ENCODE measurements around the gene TTYH2.
"Not testable (repeated sequence)": the region's sequence is repeated elsewhere in the genome, so short reads cannot be mapped to it uniquely, and the experiment has no call there.

The TTYH2 gene

GRCh38 chr17:74239172-74239571, 25.8 kb downstream of the TTYH2 start:
- no peak for DNase-seq (ENCODE audit: low spot score)

DNA sequence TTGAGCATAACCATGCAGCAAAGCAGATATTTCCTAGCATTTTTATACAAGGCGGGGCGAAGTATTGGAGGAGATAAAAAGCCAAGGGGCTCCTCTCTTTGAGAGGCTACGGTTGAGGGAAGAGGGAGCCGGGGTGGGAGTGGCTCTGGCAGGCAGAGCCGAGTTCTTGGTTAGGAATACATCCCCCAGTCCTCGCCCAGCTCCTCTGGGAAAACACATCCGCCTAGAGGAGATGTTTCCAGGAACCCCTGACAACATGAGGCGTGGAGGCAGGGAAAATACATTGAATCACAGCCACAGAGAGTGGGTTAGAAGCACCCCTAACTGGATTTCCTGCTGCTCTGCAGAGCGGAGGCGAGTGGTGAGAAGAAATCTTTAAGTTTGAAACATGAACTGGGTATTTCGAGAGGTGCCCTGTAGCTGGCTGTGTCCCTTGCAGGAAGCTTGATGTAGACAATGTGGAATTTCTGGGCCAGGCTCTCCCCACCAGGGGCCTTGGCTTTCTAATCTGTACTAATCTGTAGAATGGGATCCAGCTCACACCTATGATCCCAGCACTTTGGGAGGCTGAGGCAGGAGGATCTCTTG, 27.3 kb downstream of the TTYH2 start:
- no peak for DNase-seq (ENCODE audit: low spot score)

- DNase-seq (ENCODE audit: low spot score): no peak
Observed at GRCh38 chr17:74241431-74241830, 28.1 kb downstream of the TTYH2 start.

DNA sequence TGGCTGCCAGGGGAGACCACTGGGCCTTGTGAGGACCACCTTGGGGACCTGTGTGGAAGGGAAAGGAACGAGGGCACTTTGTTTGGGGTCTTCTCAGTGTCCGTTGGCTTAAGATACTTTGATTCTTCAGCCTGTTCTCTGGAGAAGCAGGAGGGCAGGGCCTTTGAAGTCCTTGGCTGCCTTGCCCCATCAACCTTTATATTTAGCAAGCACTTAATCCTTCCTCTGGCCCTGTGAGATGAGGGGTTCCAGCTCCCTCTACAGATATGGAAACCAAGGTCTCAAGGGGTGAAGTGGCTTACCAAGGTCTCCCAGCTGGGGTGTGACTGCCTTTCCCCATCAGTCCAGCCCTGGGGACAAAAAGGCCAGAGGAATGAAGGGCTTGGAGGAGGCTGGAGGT, 28.5 kb downstream of the TTYH2 start:
- no peak for DNase-seq (ENCODE audit: low spot score)

DNA sequence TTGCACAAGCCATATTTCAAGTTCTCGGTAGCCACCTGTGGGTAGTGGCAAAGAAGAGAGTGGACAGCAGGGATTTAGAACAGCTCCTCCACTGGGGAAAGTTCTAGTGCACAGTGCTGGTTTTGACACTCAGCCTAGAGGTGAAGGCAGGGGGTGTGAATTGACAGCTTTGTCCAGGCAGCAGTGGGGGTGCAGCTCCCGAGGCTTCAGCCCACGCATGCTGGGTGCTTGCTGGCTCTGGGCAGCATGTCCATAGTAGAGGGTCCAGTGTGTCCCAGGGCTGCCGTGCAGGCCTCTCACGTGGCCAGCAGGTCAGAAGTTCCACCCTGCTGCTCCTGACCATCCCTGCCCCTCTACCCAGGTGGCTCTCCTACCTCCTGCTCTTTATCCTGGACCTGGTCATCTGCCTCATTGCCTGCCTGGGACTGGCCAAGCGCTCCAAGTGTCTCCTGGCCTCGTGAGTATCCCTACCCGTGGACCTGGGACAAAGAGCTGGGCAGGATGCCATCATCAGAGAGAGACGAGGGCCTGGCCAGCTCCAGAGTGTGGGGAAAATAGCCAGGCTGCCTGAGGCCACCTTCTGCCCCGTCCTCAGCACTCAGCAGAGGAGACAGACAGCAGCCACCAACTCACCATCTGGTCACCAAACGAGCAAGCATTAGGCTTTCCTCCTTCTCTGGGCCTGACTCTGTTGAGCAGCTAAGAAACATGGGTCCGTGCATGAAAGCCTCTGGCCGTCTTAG, 29.8 kb downstream of the TTYH2 start:
- no peak for DNase-seq (ENCODE audit: low spot score)

DNA sequence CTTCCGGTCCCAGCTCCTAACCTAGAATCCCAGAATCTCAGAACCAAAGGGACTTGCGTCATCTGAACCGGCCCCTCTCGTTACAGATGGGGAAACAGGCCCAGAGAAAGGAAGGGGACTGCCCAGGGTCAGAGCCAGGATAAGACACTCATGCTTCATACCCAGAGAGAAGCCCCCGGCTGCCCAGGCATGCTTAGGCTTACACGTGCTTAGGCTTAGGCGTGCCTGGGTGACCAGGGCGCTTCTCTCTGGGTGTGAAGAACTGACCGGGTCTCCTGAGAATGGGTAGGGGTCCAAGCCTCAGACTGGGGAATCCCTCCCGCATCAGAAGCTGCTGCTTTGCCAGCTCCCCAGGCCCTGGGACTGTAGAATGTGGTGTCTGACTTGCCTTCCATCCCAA, 30.8 kb downstream of the TTYH2 start:
- no peak for DNase-seq (ENCODE audit: low spot score)

DNA sequence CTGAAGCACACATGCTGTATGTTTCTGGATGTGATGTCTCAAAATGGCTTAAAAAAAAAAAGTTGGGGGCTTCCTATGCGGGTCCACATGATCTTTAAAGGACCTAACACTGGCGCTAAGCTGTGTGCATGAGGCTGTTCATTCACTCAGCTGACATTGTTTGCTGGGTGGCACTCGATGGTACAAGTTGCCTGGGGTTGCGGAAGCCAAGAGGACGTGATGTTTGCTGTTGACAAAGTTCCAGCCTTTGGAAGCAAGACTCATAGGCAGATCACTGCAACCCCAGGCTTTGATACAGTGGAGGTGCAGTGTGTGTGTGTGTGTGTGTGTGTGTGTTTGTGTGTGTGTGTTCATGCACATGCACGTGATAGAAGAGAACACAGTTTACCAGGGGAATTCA, 31.2 kb downstream of the TTYH2 start:
- no peak for DNase-seq (ENCODE audit: low spot score)

- no peak for DNase-seq (ENCODE audit: low spot score)
Observed at GRCh38 chr17:74245145-74245831, 31.9 kb downstream of the TTYH2 start.

- no peak for DNase-seq (ENCODE audit: low spot score)
Observed at GRCh38 chr17:74245871-74246270, 32.5 kb downstream of the TTYH2 start.

DNA sequence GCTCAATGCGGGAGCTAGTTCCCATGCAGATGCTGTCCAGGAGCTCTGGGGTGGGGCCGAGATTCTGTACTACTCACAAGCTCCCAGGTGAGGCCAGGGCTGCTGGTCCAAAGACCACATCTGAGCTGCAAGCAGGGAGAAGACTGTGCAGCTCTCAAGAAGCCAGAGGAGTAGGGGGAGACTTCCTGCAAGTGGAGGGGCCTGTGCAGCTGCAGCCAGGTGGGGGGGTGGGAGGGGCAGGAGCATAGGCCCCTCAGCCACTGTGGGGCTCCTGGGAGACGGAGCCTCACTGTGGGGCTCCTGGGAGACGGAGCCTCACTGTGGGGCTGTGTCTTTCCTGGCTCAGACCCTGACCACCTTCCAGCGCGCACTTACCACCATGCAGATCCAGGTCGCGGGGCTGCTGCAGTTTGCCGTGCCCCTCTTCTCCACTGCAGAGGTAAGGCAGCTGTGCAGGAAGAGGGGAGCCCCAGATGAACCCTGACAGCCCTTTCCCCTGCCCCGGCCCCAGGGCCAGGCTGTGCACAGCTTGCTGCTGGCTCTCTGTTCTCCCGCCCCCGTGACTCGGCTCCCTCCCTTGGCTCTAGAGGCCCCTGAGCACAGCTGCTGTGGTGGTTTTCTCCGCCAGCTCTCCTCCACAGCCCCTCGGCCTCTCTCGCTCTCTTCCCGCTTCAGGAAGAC, 36.4 kb downstream of the TTYH2 start:
- DNase-seq (ENCODE audit: low spot score): no peak

GRCh38 chr17:74250324-74250995, 37.1 kb downstream of the TTYH2 start:
- no peak for DNase-seq (ENCODE audit: low spot score)

DNA sequence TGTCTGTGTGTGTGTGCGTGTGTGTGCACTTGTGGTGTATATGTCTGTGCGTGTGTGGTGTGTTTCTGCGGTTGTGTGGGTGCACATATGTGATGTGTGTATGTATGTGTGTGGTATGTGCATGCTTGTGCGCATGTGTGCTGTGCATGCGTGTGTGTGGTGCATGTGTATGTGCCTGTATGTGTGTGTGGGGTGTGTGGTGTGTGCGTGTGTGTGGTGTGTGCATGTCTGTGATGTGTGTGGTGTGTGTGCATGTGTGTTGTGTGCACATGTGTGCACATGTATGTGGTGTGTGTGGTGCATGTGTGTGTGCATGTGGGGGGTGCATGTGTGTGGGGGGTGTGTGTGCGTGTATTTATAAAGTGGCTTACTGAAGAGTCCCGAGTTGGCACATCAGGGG, 37.7 kb downstream of the TTYH2 start:
- no peak for DNase-seq (ENCODE audit: low spot score)

- DNase-seq (ENCODE audit: low spot score): no peak
Observed at GRCh38 chr17:74251569-74251968, 38.2 kb downstream of the TTYH2 start.

DNA sequence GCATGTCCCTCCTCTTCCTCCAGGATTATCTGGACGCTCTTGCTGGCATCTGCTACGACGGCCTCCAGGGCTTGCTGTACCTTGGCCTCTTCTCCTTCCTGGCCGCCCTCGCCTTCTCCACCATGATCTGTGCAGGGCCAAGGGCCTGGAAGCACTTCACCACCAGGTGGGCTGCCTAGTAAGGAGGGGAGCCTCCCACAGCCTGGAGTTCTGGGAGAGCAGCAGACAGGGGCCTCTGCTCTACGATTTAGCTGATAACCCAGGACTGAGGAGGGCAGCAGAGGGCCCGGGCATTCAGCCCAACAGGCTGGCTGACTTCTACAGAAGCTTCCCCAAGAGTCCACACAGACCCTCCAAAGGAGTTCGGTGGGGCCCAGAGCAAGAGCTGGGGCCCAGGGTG, 38.8 kb downstream of the TTYH2 start:
- DNase-seq (ENCODE audit: low spot score): no peak

DNA sequence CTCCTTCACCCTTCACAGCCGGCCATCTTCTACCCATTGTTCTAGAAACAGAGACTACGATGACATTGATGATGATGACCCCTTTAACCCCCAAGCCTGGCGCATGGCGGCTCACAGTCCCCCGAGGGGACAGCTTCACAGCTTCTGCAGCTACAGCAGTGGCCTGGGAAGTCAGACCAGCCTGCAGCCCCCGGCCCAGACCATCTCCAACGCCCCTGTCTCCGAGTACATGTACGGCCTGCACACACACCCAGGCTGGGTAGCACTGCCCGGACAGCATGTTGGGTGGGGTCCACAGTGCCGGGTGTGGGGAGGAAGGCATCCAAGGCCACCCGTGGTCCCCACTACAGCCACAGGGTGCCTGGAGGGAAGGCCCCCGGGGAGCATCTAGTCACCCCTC, 39.7 kb downstream of the TTYH2 start:
- no peak for DNase-seq (ENCODE audit: low spot score)

DNA sequence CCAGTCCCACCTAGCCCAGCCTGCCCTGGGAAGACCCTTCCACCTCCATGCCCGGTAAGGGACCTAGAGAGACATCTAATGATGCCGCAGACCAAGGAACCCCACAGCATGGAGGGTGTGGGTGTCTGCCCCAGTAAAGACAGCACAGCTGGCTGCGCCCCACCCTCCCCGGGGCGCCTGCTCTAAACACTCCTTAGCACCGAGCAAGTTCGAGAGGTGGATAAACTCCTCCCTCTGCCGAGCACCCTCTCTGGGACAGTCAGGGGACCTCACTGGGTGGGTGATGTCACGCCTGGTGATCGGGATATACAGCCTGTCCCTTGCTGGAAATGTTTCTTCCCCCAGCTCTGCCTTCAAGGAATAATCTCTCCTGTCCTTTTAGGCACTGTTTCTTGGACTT, 43.9 kb downstream of the TTYH2 start:
- no peak for DNase-seq (ENCODE audit: low spot score)

- no peak for DNase-seq (ENCODE audit: low spot score)
Observed at GRCh38 chr17:74259667-74260524, 46.5 kb downstream of the TTYH2 start.

DNA sequence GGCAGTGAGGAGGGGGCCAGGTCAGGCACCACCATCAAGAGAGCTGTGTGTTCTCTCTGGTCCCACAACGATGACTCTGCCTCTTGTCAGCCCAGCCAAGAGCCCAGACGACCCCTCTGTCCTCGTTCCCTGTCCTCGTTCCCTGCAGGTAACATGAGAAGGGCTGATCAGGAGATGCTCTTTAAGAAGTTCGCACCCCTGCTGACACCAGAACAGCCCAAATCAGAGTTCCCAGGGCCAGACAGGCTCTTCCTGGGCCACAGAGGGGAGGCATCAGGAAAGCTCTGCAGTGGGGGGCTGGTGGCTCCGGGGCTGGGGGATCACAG, 47.1 kb downstream of the TTYH2 start:
- DNase-seq (ENCODE audit: low spot score): no peak

GRCh38 chr17:74262601-74263000, 49.2 kb downstream of the TTYH2 start:
- DNase-seq (ENCODE audit: low spot score): no peak

GRCh38 chr17:74267054-74267453, 53.7 kb downstream of the TTYH2 start:
- DNase-seq (ENCODE audit: low spot score): not testable (repeated sequence)

DNA sequence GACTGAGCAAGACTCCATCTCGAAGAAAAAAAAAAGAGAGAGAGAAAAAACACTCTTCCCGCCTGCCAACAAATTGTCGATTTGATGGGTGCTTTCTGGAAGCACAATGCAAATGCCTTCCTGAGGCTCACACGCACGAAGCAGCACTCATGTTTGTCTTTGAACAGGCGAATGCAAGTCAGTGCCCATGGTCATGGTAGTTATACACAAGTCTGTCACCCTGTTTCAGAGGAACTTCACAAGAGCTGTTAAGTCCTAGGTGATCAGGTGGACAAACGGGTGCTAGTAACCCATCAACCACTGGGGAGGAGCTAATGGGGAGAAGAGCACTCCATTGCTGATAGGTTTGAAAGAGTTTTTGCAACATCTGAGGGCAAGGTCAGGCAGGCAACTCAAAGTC, 54.2 kb downstream of the TTYH2 start:
- DNase-seq (ENCODE audit: low spot score): no peak
